Activated CD4-positive, alpha-beta T cell treated with anti-CD3 and anti-CD28 coated beads for 1 hour (primary cell): ENCODE measurements around the gene ERLEC1.
"Not testable (repeated sequence)": the region's sequence is repeated elsewhere in the genome, so short reads cannot be mapped to it uniquely, and the experiment has no call there.

Experiments used
- DNase-seq: peaks from one replicate; pipeline ENCODE4 v3.0.0-alpha.2; 2020

The ERLEC1 gene, protein sequence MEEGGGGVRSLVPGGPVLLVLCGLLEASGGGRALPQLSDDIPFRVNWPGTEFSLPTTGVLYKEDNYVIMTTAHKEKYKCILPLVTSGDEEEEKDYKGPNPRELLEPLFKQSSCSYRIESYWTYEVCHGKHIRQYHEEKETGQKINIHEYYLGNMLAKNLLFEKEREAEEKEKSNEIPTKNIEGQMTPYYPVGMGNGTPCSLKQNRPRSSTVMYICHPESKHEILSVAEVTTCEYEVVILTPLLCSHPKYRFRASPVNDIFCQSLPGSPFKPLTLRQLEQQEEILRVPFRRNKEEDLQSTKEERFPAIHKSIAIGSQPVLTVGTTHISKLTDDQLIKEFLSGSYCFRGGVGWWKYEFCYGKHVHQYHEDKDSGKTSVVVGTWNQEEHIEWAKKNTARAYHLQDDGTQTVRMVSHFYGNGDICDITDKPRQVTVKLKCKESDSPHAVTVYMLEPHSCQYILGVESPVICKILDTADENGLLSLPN

DNA sequence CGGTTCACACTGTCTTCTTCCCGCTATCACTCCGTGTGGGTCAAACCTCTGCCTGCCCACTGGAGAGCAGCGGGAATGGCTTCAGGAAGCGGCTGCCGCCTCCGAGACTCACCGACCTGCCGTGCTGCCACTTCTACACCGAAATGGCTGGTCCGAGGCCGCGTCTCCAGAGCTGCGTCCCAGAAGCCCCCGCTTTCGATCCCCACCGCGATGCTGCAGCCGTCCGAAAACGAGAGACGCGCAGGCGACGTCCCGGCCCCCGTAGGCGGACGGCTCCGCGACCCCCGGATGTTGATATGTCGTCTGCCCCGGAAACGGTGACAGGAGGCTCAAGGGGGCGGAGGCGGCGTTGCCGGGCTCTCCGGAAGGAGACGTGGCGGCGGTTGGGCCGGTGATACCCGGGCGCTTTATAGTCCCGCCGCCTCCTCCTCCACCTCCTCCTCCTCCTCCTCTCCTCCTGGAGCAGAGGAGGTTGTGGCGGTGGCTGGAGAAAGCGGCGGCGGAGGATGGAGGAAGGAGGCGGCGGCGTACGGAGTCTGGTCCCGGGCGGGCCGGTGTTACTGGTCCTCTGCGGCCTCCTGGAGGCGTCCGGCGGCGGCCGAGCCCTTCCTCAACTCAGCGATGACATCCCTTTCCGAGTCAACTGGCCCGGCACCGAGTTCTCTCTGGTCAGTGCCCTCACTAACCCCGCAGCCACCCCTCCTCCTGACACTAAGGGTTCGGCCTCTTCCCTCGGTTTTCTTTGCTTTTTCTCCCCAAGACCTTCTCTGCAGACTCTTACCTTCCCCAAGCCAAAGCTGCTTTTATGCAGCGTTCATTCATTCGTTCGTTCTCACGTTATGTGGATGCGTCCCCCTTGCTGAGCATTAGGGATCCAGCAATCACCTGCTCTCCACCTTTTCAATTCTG lies at the start of gene ERLEC1, which contains the start of gene ASB3:
Gene ERLEC1, plus strand, starts transcription at position 340 of the 909 bp plus-strand sequence. Its CDS starts 167 bp downstream, at position 507.
Gene ASB3, minus strand, starts transcription at position 249 of the 909 bp plus-strand sequence. CDS start 21,381 bp downstream, outside the sequence.
- peak; percentile 77 for DNase-seq

DNA sequence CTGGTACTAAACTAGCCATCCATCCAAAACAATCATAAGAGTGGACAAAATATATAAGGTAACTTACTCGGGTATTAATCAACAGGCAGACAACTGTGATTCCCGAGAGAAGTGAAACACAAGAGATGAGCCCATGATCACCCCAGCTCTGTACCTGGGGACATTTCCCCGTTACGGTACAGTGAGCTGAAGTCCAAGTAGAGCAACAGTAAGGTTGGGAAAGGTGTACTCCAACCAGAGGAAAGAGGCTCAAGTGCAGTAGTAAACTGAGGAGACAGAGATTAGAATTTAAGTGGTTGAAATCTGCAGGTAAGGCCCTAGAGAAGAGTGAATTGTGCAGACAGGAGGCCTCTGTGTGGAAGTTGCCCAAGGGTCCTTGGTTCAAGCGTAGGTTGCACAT lies 49.8 kb upstream of the ERLEC1 start:
- no peak for DNase-seq

DNA sequence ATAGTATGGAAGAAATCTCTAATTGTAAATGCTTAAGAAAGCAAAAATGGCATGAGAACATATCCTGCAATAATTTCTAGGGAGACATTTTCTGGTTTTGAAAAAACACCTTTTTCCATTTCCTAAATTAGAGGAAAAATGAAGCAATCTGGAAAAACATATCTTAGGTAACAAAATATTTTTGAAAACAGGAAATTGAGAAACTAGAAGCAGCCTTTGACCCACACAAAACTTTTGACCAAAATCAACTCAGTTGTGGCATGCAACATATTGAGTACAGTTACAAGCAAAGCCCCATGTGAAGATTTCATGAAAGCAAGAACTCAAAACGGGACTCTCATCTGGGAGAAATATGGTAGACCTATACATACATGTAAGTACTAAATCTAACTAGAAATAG lies 47.8 kb upstream of the ERLEC1 start:
- no peak for DNase-seq

DNA sequence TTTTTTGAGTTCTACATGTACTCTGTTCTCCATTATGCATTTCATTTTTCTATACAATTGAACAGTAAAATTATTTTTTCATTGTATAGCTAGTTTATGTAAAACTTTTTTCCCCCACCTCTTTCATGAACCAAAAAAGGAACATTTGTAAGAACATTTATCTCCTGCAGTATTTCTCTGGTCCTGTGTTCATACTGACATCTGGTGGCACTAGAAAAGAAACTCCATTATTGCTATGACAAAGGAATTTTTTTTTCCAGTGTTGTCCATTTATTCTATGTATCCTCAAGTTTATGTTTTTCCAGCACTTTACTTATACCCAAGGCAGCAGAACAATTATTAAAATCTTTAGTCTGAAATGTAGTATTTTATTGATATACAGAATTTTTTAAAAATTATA lies 46.7 kb upstream of the ERLEC1 start:
- DNase-seq, result no peak

DNA sequence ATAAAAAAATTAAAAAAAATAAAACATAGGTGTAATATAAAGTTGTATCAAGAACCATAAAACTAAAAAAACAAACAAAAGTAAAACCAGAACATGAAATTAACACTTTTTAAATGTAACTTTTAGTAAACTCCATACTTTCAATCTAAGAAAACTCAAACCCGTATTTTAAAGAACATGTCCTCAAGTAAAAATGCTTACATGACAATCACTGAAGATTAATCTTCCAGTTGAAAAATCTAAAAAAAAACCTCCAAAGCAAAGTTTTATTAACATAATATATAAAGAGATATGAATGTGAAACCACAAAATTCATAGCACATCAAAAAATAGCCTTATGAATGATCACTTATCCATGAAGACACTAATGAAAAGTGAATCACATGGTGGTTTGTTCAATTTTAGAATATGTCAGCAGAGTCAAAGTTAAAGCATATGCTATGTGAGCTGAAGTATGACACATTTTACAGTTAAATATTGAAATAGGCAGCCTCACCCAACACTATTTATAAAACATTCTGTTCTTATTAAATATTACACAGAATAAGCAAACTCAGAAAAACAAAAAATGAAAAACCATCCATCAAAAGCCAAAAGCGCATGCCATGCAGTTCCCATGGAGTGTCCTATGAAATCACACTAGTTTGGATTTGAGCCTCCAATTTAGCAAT lies 42.3 kb upstream of the ERLEC1 start:
- no peak for DNase-seq

DNA sequence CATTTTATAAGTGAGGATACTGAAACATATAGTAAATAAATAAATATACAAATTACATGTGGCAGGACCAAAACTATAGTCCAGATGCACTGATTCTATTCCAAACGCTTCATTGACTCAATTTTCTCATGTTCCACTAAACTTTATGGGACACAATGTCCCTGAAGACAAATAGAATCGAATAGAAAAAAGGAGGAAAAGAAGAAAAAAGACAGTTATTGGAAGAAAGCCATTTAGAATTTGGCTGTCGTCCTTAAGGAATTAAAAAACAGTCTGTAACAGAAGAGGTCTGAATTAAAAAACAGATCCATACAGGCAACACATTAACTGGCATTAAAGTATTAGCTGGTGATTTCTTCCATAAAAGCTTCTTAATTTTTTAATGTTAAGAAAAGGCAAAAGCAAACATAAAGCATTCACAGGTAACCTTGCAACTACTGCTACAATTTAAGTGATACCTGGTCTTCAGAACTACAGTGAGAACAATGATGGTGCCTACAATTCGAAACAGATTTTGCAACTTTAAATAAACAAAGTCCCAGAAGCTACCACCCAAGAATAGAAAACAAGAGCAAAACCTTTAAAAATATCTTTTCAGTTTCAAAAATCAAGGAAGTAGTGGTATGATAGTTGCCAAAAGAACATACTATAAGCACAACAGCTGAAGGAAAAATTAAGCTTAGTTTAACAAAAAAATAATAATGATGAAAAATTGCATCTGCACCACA lies 36.6 kb upstream of the ERLEC1 start:
- no peak for DNase-seq

DNA sequence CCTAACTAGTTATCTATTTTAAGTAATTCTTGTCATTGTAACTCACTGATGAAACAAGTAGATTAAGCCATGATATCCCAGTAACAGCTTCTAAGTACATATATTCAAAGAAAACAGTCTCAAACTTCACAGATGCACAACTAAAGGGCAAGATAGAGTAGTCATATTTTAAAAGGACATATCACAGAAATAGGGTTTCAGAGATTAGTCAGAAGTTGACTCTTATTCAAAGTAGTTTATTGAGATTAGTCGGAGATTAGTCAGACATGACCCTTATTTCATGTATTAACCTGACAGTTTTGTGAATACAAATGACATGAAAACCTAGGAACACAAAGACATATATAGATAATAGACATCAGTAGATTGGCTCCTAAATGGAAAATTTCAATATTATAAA lies 35.1 kb upstream of the ERLEC1 start:
- DNase-seq, result no peak

DNA sequence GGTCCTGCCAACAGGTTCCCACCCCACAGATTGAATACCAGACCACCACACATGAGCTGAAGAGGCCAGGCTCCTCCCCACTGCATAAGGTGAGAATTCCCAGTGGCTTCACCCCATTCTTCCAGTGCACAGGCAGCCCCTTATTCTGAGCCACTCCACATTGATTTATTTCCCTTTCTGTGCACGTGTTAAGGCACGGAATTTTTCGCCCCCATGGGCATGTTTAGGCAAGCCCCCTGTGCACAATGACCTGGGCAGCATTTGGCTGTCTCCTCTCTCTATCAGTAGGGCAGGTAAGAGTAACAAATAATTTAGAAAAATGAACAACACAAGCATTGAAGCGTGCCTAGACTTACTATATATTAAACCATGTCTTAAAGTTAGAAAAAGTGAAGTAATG lies 34.5 kb upstream of the ERLEC1 start:
- DNase-seq, result no peak

DNA sequence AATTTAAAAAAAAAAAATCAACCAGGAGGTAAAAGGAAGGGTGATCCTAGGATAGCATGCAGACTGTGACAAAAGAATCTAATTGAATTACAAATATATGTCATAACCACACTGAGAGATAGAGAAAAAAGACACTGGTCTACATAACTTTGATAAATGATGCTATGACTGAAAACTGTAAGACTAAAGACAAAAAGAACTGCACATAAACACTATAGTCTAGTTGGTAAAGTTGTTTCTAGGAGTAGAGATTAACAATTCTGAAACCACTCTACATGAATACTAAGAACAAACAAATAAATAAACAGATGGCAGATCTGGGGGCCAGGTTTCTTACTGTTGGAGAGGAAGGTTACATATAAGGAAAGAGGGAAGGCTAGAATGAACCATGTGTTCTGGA lies 33.8 kb upstream of the ERLEC1 start:
- no peak for DNase-seq

DNA sequence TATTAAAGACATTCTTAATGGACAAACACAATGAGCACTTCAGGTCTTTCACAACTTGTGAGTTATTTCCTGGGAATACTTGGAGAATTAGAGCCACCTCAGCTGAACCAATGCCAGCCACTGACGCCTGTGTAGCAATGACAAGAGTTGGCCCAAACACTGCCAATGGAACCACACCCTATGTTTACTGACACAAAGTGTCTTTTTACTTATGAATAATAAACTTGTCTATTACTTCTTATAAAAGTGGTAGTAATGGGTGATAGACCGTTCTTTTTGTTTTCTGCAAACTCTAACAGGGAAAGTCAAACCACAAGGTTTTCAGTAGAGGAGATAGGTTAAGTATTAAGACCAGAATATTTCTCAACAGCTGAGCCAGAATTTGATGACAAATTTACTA lies 31.7 kb upstream of the ERLEC1 start:
- DNase-seq, result no peak

DNA sequence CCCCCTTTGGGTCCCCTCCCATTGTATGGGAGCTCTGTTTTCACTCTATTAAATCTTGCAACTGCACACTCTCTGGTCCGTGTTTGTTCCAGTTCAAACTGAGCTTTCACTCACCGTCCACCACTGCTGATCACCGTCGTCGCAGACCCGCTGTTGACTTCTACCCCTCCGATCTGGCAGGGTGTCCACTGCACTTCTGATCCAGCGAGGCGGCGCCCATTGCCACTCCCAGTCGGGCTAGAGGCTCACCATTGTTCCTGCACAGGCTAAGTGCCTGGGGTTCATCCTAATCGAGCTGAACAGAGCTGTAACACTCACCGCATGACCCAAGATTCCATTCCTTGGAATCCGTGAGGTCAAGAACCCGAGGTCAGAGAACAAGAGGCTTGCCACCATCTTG lies 30.2 kb upstream of the ERLEC1 start:
- no peak for DNase-seq

DNA sequence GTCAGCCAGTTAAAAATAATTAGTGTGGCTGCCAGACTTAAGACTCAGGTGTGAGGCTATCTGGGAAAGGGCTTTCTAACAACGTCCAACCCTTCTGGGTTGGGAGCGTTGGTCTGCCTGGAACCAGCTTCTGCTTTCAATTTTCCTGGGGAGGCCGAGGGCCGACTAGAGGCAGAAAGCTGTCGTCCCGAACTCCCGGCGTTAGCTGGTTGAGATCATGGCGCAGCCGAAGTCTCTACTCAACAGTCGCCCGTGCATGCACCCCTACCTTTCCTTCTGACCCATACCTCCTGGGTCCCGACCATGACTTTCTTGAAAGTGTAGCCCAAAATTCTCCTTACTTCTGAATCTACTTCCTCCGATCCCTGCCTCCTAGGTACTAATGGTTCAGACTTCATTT lies 29.6 kb upstream of the ERLEC1 start:
- not testable (repeated sequence) for DNase-seq

DNA sequence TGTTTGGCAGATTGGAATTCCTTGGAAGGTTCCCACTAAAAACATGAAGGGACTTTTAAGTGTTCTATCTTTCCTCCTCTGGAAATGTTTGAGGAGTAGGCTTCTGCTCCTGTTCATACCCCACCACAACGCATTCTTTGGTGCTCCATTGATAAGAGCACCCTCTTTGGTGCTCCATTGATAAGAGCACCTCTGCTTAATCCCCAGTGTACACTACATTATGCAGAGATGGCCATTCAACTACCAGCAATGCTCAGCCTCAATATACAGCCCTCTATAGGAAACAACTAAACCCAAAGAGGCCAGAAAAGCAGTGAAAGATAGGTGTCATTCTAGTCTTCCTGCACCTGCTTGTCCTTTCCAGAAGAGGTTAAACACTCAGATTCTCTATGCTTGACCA lies 21.1 kb upstream of the ERLEC1 start:
- no peak for DNase-seq

DNA sequence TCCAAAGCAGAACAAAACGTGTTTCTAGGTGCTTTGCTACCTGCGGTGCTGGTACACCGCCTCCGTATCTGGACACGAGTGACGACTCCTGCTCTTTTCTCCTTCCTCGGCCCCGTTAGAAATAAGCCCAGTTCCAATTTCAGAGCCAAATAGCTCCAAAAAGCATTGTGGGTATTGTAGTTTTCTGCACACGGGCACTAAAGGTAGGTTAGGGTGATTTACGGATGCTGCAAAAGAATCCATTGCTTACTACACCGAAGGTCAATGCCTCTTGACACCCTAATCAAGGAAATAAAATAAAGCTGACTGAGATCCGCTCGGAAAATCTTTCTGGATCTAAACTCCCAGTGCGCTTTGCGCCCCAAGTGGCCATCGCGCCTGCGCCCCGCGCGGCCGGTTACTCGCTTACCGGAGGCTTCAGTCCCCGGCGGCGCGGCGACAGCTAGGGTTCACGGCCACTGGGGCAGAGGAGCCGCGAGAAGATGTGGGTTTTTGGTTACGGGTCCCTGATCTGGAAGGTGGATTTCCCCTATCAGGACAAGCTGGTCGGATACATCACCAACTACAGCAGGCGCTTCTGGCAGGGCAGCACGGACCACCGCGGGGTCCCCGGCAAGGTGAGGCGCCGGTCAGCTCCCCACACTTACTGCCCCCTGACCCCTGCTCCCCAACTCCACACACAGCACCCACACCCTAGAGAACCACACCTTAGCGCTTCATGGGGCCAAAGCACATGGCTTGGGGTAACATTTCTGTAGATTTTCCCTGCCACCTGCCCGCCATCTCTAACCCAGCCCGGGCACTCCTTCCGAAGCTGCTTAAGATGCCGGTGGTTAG lies 19.2 kb upstream of the ERLEC1 start, which contains the start of gene CHAC2:
Gene CHAC2, plus strand, starts transcription at position 400 of the 837 bp plus-strand sequence. Its CDS starts 83 bp downstream, at position 483.
- DNase-seq, result peak; percentile 72

DNA sequence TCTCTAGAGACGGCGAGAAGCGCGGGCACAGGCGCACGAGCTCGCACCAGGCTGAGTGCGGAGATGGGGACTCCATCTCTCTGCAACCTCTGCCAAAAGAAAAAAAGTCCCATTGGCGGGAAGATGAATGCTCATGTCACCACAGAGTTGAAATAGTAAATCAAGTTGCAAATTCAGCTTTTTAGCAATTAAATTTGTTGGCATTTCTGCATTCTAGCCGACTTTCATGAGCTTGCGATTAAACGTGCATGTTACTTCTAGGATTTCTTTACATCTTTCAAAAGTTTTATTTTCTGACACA lies 18.7 kb upstream of the ERLEC1 start:
- no peak for DNase-seq

DNA sequence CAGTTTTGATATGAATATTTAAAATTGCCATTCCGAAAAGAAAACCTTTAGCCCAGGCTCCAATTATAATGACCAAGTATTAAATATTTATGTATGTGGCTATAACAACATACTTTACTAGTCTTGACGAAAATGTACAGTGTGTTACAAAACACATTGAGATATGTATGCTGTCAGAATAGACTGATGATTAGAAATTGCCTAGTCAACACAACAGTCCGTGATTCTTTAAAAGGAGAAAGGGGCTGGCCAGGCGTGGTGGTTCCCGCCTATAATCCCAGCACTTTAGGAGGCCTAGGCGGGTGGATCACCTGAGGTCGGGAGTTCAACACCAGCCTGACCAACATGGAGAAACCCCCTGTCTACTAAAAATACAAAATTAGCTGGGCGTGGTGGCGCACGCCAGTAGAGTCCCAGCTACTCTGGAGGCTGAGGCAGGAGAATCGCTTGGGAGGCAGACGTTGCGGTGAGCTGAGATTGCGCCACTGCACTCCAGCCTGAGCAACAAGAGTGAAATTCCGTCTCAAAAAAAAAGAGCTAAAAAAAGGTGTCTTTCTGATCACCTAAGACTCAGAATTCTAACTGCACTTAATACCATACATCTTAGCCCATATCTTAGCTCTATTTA lies 17.4 kb upstream of the ERLEC1 start:
- DNase-seq, result no peak

DNA sequence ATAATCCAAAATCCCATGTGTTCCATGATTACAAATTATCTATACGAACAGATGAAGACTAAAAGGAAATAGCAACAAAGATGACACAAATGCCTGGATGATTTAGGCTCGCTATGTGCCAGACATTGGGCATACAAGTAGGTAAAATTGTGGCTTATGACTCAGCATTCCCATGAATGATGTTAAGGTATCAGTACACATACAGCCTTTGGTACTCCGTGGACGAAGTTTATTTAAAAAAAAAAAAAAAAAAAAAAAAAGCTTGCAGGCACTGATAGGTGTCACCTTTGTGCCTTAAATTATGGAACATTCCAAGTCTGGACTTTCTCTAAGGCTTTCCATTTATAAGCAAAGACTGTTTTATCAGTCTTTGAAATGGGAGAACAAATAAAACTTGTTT lies 16.6 kb upstream of the ERLEC1 start:
- no peak for DNase-seq

DNA sequence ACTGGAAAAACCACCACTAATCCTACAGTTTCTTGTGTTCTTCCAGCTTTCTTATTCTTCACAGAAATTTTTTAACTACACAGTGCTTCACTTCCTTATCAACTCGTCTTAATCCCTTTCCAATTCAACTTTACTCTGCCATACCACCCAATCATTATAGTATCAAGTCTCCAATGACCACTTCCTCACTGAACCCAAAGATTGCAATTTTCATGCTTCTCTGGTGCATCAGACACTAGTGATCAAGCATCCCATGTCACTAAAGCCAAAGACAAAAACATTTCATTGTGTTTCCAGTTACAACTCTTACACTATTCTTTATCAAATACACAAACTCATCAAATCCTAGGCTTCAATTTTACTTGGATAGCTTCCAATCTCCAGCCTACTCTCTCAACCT lies 9.7 kb upstream of the ERLEC1 start:
- DNase-seq, result no peak

DNA sequence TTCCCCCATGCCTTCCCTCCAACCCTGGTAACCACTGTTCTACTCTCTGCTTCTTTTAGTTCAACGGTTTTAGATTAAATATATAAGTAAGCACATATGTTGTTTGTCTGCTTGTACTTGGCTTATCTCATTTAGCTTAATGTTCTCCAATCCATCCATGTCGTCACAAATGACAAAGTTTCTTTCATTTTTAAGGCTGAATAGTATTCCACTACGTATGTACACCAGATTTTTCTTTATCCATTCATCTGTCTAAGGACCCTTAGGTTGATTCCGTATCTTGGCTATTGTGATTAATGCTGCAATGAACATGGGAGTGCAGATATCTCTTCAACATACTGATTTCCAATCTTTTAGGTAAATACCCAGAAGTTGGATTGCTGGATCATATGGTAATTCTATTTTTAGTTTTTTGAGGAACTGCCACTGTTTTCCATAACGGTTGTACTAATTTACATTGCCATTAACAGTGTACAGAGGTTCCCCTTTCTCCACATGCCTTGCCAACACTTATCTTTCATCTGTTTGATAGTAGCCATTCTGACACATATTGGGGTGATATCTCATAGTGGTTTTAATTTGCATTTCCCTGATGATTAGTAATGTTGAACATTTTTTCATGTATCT lies 8.2 kb upstream of the ERLEC1 start:
- no peak for DNase-seq

DNA sequence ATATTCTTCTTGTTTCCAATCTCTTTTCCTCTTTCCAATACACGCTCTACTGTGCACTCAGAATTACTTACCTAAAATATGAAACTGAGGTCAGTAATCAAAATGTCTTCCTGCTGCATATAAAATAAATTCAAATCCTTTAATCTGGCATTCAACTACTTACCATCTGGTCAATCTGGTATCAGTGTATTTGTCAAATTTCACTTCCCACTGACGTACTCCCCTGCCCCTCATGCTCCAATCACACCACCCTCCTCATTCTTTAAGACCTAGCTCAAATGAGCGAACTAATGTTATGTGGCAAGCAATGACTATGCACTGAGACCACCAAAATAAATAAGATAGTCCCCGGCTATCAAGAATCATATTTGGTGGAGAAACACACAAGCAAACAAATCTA lies 6.8 kb upstream of the ERLEC1 start:
- no peak for DNase-seq

DNA sequence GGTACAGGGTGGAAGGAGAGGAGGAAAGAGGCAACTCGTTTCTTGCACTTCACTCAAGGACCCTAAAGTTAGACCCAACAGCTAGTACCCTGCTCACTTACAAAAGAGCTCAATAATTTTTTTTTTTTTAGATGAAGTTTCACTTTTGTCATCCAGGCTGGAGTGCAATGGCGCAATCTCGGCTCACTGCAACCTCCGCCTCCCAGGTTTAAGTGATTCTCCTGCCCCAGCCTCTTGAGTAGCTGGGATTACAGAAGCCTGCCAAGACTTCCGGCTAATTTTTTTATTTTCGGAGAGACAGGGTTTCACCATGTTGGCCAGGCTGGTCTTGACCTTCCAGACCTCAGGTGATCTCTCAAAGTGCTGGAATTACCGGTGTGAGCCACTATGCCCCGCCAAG lies 4.2 kb upstream of the ERLEC1 start:
- DNase-seq, result no peak
